T-helper 1 cell (primary cell): Measurements from ENCODE around the gene APBA3.

Source experiments
- DNase-seq, 5 donors: peaks; one replicate each; pipeline ENCODE4 v3.0.0-alpha.2; 2012 to 2020

Gene APBA3

DNA sequence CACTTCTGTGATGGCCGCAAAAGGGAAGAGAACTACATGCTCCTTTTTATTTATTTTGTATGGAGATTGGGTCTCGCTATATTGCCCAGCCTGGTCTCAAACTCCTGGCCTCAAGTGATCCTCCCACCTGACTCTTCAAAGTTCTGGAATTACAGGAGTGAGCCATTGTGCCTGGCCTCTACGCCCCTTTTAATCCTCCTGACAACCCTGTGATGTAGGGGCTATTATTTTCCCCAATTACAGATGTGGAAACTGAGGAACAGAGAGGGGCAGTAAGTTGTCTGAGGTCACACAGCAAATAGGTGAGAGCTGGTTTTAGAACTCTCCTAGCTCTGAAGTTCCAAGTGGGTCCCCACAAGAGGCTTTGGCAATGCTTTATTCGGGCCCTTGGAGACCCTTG is 41.6 kb downstream of the APBA3 start:
- no peak for DNase-seq

GRCh38 chr19:3716147-3716668 is 45.3 kb downstream of the APBA3 start:
- DNase-seq, result no peak

DNA sequence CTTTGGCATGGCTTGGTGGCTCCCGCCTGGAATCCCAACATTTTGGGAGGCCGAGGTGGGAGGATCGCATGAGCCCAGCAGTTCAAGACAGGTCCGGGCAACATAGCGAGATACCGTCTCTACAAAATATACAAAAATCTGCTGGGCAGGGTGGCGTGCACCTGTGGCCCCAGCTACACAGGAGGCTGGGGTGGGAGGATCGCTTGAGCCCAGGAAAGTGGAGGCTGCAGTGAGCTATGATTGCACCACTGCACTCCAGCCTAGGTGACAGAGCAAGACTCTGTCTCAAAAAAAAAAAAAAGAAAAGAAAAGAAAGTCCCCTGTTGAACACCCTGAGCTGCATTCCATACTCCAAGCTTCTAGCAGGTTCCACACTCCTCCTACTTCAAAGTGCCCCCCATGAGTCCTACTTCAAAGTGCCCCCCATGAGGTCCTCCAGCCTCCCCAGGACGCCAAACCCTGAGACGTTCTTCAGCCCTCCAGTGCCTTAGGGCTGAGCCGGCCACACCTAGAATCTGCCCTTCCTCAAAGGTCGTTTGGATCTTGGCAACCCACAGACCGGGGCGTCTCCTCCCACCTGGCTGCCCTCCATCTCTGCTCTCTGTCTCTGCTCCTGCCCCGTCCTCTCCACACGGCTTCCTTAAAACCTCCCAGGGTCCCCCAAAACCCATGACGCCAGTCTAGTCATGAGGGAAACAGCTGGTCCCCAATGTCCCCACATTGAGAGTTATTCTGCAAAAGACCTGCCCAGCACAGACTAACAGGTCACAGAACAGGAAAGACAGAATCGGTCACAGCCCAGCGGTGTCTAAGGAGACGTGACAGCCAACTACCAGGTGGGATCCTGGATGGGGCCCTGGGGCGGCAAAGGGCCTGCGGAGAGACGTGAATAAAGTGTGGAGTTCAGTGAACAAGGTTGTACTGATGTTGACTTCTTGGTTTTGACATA is 48.6 kb downstream of the APBA3 start:
- DNase-seq, result no peak

GRCh38 chr19:3710265-3710812 is 51.2 kb downstream of the APBA3 start:
- DNase-seq, result no peak

DNA sequence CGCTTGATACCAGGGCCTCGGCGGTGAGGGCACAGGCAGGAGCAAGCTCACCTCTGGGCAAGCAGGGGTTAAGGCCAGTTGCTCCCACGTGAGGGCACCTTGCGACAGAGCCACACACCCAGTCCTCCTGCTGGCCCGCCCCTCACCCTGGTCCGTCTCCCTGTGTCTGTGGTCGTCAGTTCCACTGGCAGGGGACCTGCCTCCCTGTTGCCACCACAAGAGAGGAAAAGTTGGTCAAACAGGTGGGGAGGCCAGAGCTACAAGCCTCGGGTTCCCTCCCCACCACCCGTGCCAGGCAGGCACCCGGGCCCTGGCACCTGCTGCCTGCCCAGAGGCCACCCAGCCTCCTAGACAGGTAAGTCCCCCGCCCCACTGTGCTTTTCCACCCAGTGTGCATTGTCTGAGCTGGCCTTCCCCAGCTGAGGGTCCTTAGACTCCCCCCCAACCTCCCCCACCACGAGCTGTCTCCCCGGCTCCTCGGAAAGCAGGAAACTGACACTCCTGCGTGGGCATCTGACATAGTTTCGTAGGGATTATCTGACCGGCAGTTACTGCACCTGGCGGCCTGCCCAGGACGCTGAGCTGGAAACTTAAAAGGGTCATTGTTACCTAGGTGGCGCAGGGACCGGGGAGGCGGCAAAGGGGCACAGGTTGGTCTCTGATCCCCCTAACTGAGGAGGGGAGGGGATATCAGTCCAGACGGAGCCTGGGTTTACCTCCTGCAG is 53.1 kb downstream of the APBA3 start, which contains the start of gene TJP3:
Gene TJP3 (plus strand): TSS at position 178 of the 725 bp plus-strand sequence. CDS start 20,049 bp downstream, outside the sequence.
- no peak for DNase-seq

- no peak for DNase-seq
Observed at GRCh38 chr19:3707868-3708206, 53.7 kb downstream of the APBA3 start.

DNA sequence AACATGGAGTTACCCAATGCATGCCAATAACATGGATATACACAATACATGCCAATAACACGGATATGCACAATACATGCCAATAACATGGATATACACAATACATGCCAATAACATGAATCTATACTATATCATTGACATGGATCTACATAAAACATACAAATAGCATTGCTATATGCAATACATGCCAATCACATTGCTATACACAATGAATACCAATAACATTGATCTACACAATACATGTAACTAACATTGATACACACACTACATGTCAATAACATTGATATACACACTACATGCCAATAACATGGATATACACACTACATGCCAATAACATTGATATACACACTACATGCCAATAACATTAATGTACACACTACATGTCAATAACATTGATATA is 60.3 kb downstream of the APBA3 start:
- DNase-seq, result no peak
